Endothelial cell of umbilical vein (primary cell): ENCODE data around the gene BRD2.

Source experiments
- CTCF ChIP-seq, 2 donors: IDR thresholded peaks; 1 replicate in 1 of 2; 2 replicates in 1 of 2; pipeline ENCODE4 v1.5.1; 2011; ENCODE audit warnings: low read length in 2 of 2, mild to moderate bottlenecking in 2 of 2, moderate library complexity in 2 of 2, control low read depth in 1 of 2, inconsistent platforms in 1 of 2, low read depth in 1 of 2; ENCODE audit not compliant: insufficient read depth in 1 of 2; ENCODE audit errors: extremely low read depth in 1 of 2
- EZH2 ChIP-seq: IDR thresholded peaks from 2 replicates; pipeline ENCODE4 v1.6.1; 2012; ENCODE audit warnings: borderline replicate concordance, low read depth, mild to moderate bottlenecking, moderate library complexity, low read length, inconsistent platforms; ENCODE audit not compliant: severe bottlenecking
- MYC ChIP-seq: IDR thresholded peaks from one replicate; pipeline ENCODE4 v1.6.1; 2011; ENCODE audit warnings: mild to moderate bottlenecking, low read depth, low read length

GRCh38 chr6:33018904-33019303 is 50.5 kb downstream of the BRD2 start:
- TF ChIP-seq EZH2 = no peak
- TF ChIP-seq MYC = no peak
- no peak for TF ChIP-seq CTCF (IDR thresholded peaks at IDR 0.05; ENCODE audit: extremely low read depth in 1 of 2, insufficient read depth in 1 of 2, low read depth in 1 of 2, low read length in 2 of 2)
